Cerebellar nuclear complex (tissue), 1 donor: ENCODE results near the gene ZBTB8OS.
"Not testable (repeated sequence)": the region's sequence is repeated elsewhere in the genome, so short reads cannot be mapped to it uniquely, and the experiment has no call there.

Experiments used
- DNase-seq, 2 experiments: peaks; one replicate each; lab custom pipeline; 2025; lab: John Stamatoyannopoulos, UW

The ZBTB8OS gene

GRCh38 chr1:32650752-32651460 lies 556 bp upstream of the ZBTB8OS start, which contains the start of gene RBBP4:
Gene RBBP4, plus strand, starts transcription at chr1:32651208. Its CDS starts 99 bp downstream, at chr1:32651307.
- peak; percentile 78 to 88 for DNase-seq

GRCh38 chr1:32647308-32648134 lies 2.8 kb downstream of the ZBTB8OS start:
- DNase-seq = no peak

DNA sequence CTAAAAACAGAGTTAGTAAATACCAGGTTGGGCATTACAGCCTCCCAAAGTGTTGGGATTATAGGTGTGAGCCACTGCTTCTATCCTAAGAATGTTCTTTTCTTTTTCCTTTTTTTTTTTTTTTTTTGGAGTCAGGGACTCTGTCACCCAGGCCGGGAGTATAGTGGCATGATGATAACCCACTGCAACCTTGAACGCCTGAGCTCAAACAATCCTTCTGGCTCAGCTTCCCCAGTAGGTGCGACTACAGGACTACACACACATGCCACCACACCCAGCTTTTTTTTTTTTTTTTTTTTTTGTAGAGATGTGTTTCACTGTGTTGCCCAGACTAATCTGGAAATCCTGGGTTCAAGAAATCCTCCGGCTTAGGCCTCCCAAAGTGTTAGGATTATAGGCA lies 5.9 kb downstream of the ZBTB8OS start:
- no peak for DNase-seq

DNA sequence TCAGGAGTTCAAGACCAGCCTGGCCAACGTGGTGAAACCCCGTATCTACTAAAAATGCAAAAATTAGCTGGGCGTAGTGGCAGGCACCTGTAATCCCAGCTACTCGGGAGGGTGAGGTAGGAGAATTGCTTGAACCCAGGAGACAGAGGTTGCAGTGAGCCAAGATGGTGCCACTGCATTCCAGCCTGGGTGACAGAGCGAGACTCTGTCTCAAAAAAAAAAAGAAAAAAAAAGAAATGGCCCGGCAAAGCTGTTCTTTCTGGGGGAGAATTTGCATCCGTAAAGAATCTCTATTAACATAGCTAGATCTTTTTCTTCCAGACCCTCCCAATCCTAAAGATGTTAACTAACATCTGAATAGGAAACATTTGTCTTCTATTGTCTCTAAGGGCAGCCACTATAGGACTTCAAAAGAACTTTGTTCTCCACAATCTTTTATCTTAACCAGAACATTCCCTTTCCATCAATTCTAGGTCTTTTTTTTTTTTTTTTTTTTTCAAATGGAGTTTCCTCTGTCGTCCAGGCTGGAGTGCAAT lies 8.0 kb downstream of the ZBTB8OS start:
- not testable (repeated sequence) for DNase-seq

DNA sequence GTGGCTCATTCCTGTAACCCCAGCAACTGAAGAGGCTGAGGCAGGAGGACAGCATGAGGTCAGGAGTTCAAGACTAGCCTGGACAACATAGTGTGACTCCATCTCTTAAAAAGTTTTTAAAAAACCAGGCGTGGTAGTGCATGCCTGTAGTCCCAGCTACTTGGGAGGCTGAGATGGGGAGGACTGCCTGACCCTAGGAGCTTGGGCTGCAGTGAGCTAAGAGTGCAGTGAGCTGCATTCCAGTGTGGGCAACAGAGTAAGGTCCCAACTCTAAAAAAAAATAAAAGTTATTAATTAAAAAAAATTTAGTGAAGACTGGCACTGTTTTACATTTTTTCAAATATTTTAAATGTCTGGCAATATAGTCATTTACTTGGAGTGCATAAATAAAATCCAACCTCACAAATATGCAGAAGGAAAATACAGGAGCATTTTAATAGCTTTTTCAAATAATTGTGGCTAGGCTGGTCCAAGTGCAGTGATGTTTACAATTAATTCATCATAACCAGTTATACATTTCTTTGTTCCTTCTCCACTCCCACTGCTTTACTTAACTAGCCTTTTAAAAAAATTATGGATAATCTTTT lies 10.8 kb downstream of the ZBTB8OS start:
- DNase-seq = no peak

DNA sequence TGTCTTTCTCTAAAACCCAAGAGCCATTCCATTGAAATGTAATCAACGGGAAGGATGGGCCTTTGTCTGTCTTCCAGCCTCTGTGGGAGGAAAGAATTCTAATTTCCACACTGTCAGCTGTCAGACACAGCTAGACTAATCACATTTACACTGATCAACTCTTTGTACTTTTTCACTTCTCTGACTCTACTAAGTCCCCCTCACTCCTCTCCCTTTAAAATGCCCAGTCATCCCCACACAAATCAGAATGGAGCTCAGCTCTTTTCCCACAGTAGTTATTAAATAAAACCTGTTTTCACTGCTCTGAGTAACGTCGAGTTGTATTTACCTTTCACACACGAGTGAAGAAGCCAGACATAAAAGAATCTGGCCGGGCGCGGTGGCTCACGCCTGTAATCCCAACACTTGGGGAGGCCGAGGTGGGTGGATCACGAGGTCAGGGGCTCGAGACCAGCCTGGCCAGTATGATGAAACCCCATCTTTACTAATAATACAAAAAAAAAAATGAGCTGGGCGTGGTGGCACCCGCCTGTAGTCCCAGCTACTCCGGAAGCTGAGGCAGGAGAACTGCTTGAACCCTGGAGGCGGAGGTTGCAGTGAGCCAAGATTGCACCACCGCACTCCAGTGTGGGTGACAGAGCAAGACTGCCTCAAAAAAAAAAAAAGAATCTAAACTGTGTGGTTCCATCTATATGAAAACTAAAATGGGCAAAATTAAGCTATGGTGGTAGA lies 13.3 kb downstream of the ZBTB8OS start:
- no peak for DNase-seq

- no peak for DNase-seq
Observed at GRCh38 chr1:32635508-32636277, 14.7 kb downstream of the ZBTB8OS start.

DNA sequence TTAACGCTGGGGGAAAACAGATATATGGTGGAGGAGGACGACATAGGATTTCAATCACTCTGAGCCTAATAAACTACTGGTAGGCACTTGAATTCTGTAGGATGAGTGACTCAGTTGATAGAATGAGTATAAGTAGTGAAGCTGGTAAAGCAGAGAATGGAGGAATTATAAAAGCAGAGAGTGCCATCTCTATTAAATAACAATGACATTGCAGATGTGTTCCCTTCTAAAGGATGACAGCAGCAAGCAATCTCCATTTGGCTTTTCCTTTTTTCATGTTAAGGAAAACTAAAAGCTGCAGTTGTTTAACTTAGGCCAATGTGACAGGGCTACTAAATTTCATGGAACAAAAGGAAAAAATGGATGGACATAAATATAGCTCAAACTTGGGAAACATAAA lies 17.5 kb downstream of the ZBTB8OS start:
- no peak for DNase-seq

DNA sequence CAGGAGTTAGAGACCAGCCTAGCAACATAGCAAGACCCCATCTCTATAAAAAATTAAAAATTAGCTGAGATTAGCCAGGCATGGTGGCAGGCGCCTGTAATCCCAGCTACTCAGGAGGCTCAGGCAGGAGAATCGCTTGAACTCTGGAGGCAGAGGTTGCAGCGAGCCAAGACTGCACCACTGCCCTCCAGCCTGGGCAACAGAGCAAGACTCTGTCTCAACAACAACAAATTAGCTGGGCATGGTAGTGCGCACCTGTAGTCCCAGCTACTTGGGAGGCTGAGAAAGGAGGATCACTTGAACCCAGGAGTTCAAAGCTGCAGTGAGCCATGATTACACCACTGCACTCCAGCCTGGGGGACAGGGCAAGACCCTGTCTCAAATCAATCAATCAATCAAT lies 20.2 kb downstream of the ZBTB8OS start:
- not testable (repeated sequence) for DNase-seq

- no peak for DNase-seq
Observed at GRCh38 chr1:32627596-32628162, 22.7 kb downstream of the ZBTB8OS start.

DNA sequence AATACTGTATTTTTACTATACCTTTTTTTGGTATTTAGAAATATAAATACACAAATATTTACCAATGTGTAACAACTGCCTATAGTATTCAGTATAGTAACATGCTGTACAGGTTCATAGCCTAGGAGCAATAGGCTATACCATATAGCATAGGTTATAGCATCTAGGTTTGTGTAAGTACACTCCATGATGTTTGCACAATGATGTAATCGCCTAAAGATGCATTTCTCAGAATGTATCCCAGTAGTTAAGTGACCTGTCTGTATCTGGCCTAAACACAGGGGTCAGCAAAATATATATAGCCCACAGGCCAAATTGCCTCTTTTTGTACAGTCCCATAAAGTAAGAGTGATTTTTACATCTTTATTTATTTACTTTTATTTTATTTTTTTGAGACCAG lies 24.2 kb downstream of the ZBTB8OS start:
- DNase-seq = no peak

DNA sequence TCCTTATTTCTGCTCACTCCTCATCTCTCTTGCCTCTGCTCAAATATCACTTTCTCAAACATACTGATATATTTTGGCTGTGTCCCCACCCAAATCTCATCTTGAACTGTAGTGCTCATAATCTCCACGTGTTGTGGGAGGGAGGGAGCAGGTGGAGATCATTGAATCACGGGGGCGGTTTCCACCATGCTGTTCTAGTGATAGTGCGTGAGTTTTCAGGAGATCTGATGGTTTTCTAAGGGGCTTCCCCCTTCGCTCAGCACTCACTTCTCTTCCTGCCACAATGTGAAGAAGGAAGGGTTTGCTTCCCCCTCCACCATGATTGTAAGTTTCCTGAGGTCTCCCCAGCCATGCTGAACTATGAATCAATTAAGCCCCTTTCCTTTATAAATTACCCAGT lies 26.6 kb downstream of the ZBTB8OS start:
- no peak for DNase-seq

DNA sequence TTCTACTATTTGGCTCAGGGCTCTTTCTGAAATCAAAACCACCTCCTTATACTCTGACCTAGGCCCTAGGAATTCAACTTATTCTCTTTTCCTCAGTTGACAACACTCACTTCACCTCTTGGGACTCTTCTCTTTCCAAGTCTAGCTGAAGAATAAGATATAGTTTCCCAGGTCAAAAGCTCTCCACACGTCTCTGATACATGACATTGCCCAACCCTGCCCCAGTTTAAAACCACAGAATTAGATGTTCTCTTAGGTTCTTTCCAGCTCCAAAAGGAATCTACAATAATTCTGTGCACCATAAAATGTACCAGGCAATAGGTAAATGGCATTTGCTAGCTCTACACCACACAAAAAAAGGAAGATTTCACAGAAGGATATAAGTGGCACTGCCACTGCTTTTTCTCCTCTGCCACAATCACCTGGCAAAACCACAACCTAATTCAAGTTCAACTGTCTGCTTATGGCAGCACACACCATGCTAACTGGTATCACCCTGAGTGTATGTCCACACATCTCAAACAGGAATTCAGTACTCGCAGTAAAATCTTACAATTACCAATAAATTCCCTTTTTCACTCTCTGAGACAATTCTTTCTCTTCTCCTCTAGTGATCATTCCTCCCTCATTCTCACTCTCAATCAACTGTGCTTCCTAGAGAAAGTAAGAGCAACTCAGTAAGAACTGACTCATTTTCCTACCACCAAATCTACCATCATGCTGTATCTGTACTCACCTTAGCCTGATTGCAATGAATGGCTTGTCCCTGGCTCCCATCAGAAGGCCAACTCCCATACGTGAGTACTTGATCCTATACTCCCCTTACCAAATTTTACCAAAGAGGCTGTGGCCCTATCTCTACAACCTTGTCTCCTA lies 27.3 kb downstream of the ZBTB8OS start:
- no peak for DNase-seq

DNA sequence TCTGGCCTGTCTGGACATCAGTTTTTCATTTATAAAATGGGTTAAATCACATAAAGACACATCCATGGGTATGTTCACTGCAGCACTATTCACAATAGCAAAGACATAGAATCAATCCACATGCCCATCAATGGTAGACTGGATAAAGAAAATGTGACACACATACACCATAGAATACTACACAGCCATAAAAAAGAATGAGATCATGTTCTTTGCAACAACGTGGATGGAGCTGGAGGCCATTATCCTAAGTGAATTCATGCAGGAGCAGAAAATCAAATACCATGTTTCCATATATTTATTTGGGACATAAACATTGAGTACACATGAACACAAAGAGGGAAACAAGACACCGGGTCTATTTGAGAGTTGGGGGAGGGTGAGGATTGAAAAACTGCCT lies 28.1 kb downstream of the ZBTB8OS start:
- DNase-seq = no peak

- no peak for DNase-seq
Observed at GRCh38 chr1:32619701-32620485, 30.5 kb downstream of the ZBTB8OS start.

- DNase-seq = no peak
Observed at GRCh38 chr1:32618673-32619221, 31.6 kb downstream of the ZBTB8OS start.

- no peak for DNase-seq
Observed at GRCh38 chr1:32613472-32613871, 36.9 kb downstream of the ZBTB8OS start.

GRCh38 chr1:32612189-32612881 lies 38.0 kb downstream of the ZBTB8OS start:
- DNase-seq = peak in 1 of 2 experiments; percentile 45
